Renal cortex interstitium (tissue), 11 donors: ENCODE measurements around the gene FAHD2A. TPM values are rescaled to one million over a fixed set of nuclear protein-coding genes. Genes with fewer than 3 reads are reported as not detected.
A peak's percentile ranks its signal among the peaks of the same experiment; 100 is the strongest.
"Not testable (repeated sequence)": the region's sequence is repeated elsewhere in the genome, so short reads cannot be mapped to it uniquely, and the experiment has no call there.

Source experiments
- DNase-seq, 11 donors: peaks; one replicate each; pipeline ENCODE4 v3.0.0-alpha.2; 2013; ENCODE audit warnings: low read depth in 9 of 11, low spot score in 4 of 11; ENCODE audit errors: extremely low read depth in 1 of 11
- polyA plus RNA-seq, 3 donors: library from polyadenylated mRNA; unstranded; fragments of 120-200 nt; gene quantifications; one replicate each; pipeline ENCODE4 v1.2.1, GENCODE V29; 2013; ENCODE audit not compliant: insufficient read length in 3 of 3

FAHD2A gene
- polyA plus RNA-seq, 3 donors = 33.6 to 53.8 (median 43.0) TPM

DNA sequence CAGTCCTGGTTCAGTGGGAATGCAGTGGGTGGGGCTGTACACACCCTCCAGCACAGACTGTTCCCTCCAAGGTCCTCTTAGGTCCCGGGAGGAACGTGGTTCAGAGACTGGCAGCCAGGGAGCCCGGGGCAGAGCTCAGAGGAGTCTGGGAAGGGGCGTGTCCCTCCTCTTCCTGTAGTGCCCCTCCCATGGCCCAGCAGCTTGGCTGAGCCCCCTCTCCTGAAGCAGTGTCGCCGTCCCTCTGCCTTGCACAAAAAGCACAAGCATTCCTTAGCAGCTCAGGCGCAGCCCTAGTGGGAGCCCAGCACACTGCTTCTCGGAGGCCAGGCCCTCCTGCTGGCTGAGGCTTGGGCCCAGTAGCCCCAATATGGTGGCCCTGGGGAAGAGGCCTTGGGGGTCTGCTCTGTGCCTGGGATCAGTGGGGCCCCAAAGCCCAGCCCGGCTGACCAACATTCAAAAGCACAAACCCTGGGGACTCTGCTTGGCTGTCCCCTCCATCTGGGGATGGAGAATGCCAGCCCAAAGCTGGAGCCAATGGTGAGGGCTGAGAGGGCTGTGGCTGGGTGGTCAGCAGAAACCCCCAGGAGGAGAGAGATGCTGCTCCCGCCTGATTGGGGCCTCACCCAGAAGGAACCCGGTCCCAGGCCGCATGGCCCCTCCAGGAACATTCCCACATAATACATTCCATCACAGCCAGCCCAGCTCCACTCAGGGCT, 17.5 kb upstream of the FAHD2A start:
- DNase-seq = no peak

DNA sequence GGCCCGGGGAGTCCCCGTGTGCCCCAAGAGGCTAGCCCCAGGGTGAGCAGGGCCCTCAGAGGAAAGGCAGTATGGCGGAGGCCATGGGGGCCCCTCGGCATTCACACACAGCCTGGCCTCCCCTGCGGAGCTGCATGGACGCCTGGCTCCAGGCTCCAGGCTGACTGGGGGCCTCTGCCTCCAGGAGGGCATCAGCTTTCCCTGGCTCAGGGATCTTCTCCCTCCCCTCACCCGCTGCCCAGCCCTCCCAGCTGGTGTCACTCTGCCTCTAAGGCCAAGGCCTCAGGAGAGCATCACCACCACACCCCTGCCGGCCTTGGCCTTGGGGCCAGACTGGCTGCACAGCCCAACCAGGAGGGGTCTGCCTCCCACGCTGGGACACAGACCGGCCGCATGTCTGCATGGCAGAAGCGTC, 16.9 kb upstream of the FAHD2A start:
- no peak for DNase-seq

DNA sequence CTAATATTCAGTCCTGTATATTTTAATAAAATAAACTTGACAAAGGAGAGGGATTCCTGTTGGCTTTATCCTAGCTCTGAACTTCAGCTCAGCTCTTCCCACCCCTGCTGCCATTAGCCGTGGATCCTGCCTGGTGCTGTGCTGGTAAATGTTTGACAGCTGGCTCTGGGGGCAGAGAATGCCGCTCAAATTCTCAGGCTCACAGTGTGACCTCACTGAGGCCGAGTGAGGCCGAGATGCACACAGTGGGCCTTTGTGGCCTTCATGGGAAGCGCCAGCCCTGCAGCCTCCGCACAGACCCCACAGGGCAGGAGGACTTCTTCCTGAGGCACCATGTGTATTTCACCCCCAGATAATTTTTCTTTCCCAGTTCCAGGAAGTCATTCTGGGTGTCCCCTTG, 16.5 kb upstream of the FAHD2A start:
- DNase-seq = peak in 1 of 11 donors; percentile 15

DNA sequence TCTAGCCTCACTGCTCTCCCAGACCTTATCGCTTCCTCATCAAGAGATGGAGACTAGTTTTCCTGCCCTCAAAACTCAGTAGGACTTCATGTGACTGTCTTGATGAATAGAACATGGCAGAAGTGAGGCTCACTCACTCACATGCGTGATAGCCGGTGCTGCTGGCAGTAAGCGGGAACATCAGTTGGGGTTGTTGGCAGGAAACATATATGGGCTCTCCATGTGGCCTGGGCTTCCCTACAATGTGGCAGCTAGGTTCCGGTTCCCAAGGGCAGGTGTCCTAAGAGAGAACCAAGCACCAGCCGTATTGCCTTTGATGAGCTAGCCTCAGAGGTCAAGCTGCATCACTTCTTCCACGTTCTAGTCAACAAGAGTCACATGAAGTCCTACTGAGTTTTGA, 15.2 kb upstream of the FAHD2A start:
- DNase-seq = no peak

DNA sequence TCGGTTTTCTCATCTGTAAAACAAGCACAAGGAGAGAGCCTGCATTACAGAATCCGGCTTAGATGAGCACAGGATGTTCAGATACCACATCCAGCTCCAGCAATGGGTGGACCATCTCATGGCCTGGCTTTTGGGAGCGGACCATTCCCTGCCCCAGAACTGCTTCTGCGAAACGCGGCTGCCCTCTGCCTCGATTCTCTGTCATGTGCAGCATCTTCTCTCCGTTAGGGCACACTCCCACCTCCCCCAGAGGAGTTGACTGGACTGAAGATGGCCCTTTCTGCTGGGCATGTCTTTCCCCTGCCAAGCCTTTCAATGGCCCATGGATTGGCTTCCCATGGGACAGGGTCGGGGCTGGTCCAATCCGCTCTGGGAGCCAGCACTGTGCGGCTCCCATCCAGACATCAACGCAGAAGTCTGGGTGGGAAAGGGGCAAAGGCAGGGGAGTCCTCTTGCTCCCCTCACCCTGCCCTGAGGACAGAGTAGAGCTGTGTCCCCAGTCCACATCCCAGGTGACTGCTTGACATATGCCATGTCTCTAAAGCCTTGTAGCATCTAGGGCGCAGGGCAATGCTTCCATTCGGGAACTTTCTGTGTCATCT, 14.3 kb upstream of the FAHD2A start:
- DNase-seq = no peak

DNA sequence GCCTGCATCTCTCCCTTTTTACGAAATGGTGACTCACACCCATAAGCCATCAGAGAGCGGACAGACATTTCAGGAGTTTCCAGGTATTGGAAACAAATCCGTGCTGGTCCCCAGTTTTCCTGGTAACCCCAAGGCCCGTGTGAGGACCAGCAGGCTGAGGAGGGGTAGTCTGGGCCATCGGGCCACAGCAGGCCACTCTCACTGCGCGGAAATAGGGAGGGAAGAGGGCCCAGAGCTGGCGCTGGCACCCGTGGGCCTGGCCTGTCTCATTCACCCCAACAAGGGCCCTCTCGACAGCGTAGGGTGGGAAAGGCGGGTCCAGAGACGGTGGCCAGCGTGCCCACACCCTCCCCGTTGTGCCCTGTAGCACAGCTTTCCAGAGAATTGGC, 13.7 kb upstream of the FAHD2A start:
- DNase-seq = no peak

DNA sequence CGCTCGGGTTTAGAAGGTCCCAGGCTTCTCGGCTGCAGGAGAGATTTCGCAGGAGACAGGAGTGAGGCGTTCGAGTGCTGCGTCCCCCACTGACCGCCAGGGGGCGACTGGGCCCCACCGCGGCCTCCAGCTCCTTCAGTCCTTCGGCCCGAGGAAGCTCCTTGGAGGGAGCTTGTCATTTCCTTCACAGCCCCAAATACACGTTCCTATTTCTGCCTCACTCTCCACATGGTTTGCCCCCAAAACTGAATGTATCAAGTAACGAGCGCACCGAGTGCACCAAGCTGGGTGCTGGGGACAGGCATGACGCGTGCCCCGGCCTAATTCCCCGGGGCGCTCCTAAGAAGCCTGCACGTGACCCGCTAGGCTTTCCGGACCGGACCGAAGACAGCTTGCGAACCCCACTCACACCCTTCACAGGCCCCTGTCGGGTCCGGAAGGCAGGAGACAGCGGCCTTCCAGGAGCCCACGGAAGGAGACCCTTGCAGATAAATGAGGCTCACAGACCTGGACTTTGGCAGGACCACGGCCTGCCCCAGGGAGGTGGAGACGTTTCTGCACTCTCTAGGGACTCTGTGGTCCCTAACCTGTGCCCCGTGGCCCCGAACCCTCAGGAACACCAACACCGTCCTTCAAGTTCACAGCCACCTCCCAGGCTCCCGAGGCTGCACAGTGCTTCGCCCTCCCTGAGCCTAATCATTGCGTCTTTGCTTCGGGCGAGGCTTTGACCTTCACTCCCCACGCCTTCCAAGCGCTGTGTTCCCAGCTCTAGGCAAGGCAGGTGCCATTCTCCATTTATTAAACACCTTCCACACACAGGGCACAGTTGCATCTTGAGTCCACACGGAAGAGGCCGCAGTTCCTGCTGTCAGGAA, 13.0 kb upstream of the FAHD2A start:
- peak in 3 of 11 donors; percentile 21 to 51 (median 46) for DNase-seq

DNA sequence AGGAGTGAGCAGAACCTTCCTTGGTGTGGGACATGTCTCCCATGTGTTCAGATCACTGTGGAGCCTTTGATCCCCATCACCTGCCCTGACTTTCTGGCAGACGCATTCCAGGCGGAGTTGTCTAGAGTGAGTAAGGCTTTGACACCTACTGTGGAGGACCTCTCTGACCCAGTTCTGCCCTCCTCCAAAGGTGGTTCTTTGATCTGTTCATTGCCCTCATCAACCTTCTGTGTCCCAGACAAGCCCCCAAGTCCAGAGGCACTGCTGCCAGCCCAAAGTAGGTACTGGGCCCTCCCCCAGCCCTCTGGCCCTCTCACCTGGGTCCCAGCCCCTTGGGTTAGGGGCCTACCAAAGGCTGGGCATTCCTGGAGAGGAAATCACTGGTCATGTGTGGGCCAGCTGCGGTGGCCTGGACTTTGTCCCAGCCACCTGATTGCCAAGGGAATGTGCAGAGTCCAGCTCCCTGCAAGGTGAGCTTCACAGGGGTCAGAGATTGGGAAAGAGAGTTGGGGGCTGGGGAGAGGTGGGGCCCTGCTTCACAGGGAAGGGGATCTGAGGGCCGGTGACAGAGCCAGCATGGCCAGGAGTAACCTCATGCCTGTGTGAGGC, 12.1 kb upstream of the FAHD2A start:
- no peak for DNase-seq

DNA sequence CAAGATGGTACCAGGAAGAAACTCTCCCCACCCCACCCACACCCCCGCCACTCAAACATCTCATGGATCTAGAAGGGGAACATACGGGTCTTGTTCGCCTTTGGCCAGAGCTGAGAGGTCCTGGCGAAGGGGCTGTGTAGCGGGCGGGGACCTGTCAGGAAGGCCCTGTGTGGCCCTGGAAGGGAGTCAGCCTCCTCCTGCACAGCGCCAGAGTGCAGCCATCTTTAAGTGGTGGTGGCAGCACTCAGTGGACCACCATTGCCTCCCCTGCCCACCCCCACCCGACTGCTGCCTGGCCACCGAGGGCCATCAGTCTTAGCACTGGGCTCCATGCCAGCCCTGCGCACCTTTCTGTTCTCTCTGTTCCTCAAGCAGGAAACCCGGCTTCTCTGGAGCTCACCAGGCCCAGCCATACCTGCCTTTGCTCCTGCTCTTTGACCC, 11.6 kb upstream of the FAHD2A start:
- DNase-seq = no peak

DNA sequence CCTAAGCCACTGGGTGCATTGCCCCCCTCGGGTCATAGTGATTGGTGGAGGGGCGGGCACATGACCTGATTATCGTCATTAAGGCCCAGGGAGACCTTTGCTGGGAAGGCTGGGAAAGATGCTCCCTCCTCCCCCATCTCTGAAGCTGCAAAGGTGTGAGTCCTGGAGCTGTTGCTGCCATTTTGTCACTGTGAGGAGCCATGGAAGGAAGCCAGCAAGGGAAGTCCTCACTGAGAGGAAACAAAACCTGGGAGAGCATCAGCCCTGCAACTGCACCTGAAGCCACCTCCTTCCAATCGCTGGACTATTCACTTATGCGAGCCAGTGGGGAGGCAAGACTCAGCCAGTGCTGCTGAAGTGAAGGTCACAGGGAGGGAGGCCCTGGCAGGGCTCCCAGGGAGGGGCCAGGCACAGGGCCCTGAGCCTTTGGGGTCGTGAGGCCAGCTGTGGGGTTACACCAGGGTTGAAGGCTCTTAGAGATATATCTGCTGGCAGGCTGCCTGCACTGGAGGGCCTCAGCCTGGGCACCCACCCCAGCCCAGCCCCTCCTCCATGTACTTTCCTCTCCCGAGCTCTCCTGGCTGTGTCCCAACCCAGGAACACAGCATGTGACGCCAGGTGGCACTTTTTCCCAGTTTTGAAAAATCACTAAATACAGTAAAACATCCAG, 10.7 kb upstream of the FAHD2A start:
- DNase-seq = no peak

DNA sequence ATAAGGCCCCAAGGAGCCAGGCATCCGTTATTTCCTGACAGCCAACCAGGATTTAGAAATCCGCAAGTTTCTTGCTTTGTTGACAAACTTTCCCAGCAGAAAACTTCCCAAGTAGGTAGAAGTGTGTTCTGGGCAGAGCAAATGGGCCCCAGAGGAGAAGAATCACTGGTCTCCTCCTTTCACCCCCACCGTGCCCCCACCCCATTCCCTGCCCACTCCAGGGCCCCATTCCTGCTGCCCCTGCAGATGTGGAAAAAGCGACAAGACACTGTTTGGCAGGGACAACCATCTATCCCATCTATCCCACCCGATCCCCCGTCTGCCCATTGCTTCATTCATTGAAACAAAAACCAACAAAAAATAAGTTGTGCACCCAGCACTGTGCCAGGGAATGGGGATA, 10.2 kb upstream of the FAHD2A start:
- no peak for DNase-seq

DNA sequence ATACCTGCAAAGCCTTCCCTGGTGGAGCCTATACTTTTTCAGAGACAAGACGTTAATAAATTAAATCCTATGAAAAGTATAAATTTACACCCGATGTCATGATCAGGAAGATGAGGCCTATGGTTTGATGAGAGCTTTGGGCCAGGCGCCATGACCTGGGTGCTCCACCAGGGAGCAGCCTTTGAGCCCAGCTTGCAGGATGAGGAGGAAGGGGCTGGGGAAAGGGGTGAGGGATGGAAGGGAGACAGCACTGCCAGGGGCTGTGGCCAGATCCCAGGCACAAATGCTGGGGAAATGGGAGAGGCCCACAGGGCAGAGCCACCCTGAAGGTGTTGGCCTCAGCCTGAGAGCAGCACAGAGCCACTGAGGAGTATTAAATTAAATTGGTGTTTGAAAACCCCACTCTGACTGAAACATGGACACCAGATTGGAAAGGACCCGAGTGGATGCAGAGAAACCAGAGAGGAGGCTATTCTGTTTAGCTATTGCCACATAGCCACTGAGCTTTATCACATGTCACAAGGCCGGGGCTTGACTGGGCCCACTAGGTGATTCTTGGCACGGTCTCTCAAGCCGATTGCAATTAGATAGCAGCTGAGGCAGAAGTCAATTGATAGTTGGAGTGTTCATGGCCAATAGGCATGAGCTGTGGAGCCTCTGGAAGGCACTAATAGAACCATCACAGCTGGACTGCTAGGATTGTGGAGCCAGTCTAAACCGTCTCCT, 9.6 kb upstream of the FAHD2A start:
- DNase-seq = no peak

DNA sequence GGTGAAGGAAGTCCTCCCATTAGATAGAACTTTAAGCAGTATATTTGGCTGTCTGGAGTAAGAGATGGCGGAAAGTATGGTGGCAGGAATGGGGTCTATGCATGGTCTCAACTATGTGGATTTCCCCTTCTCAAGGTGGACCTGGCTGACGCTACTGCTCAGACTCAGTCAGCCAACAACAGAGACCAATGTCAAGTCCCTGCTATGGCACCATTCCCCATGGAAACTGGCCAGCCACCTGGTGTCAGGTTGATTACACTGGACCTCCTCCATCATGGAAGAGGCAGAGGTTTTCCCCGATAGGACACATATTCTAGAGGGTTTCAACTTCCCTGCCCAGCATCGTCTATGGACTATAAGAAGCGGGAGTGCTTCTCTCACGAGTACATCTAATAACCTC, 8.6 kb upstream of the FAHD2A start:
- no peak for DNase-seq

DNA sequence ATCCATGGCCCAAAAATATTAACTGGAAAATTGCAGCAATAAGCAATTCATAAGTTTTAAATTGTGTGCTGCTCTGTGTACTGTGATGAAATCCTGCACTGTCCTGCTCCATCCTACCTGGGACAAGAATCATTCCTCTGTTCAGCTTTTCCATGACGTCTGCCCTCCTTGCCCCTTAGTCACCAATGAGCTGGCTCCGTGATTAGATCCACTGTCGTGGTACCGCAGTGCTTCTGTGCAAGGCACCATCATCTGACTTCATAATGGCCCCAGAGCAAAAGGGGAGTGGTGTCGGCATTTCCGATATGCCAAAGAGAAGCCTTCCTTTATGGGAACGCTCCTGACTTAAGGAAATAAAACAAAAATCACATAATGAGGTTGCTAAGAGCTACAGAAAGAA, 3.4 kb upstream of the FAHD2A start:
- no peak for DNase-seq

DNA sequence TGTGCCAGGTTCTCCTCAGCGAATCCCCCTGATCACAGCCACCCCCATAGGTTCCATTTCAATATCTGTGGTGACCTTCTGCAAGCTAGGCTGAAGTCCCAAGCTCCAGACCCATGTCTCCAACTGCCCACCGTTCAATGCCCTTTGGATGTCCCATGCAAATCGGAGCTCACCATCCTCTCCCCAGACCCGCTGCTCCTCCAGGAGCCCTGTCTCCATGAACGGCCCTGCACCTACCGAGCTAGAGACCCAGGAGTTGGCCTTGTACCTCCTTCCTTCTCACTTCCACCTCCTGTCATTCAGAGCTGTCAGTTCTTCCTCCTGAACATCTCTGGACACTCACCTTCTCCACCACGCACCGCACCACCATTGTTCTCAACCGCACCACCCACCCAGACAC, 1.0 kb upstream of the FAHD2A start:
- no peak for DNase-seq

DNA sequence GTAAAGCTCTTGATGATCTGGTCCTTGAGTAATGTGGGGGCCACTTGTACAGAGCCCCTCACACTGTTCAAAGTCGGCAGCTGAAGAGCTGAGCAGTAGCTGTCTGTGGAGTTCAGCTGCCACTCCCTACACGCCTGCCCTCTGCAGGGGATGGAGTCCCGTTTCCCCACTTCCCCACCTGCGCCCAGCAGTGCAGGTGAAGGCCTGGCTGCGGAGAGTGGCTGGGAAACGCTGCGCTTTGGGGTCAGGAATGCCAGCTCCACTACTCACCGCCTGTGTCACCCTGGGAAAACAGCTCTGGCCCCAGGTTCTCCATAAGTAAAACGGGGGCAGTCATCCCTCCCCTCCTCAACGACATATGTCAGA, 521 bp upstream of the FAHD2A start:
- not testable (repeated sequence) for DNase-seq

DNA sequence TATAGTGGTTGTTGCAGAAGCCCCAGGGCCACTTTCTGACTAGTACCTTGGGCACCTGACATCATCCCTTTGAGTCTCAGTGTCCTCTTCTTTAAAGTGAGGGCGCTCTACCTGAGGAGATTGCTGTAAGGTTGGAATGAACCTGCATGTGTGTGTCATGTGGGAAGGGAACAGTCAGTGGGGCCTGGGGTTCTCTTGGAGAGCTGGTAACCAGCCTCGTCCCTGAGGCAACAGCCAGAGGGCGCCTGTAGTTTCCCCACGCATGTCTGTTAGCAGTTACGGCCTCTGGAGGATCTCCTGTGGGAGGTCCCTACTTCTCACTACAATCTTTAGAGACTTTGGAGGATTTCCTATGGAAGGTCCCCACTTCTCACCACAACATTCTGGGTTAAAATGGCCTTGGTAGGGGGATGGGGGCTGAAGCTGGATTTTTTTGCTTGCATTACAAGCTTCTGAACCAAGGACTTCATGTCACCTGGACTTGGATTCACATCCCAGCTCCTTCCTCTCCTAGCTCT, 755 bp downstream of the FAHD2A start:
- not testable (repeated sequence) for DNase-seq

DNA sequence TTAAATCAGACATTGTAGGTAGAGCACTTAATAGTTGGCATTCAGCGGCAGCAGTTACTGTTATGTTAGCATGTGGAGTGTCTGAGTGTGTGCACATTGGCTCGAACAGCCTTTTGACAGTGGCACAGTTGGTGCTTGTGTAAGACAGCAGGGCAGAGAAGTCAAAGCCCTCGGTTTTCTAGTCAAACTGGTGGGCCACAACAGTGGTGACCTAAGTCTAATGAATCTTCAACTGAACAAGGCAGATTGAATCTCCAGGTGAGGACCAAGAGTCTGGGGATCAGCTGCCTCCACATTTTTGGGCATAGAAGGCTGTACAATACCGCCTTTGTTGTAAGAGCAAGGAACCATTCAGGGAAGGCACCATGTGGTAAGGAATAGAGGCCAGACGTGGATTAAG, 1.3 kb downstream of the FAHD2A start:
- DNase-seq = not testable (repeated sequence)
